IMR-90 (cell line): ENCODE results near the gene PSMB5. TPM values are rescaled to one million over a fixed set of nuclear protein-coding genes. Genes with fewer than 3 reads are reported as not detected.

ENCODE experiments used
- ATAC-seq: fragments of 200-7000 bp; cut with Tn5 transposase; 2 replicates; pipeline ENCODE4 v1.9.1; 2020; ENCODE audit warnings: low read depth, mild to moderate bottlenecking, moderate library complexity
- BruUV-seq: library from RNA; stranded (reverse); fragments of 400-500 nt; replicated peaks from 2 replicates; lab custom pipeline; 2021; lab: Mats Ljungman, UMichigan
- CTCF ChIA-PET: fragments of 300-600 bp; formaldehyde crosslinking; extraction: SDS; loops from one replicate; lab custom pipeline; 2021; ENCODE audit warnings: antibody characterized with exemption; lab: Yijun Ruan, JAX
- POLR2A ChIA-PET: fragments of 300-600 bp; sonication (Branson Sonifier 250); formaldehyde crosslinking; loops from one replicate; lab custom pipeline; 2022; ENCODE audit warnings: antibody characterized with exemption; ENCODE audit not compliant: unreplicated experiment; lab: Charles Lee
- DNase-seq: peaks from one replicate; pipeline ENCODE4 v3.0.0; 2013
- H2AFZ ChIP-seq: replicated peaks from 2 replicates; pipeline ENCODE3; 2013; ENCODE audit warnings: low read length, mild to moderate bottlenecking; ENCODE audit not compliant: poor library complexity
- H2AK5ac ChIP-seq: 2 replicates; pipeline ENCODE4 v1.6.1; 2013; ENCODE audit warnings: low read depth, low read length, inconsistent platforms
- H2AK9ac ChIP-seq: replicated peaks from 2 replicates; pipeline ENCODE3; 2013; ENCODE audit warnings: mild to moderate bottlenecking, low read depth, low read length, moderate library complexity; ENCODE audit not compliant: poor library complexity
- H2BK120ac ChIP-seq: 2 replicates; pipeline ENCODE4 v1.6.1; 2013; ENCODE audit warnings: low read depth, low read length, inconsistent platforms
- H2BK15ac ChIP-seq: 3 replicates; pipeline ENCODE4 v1.6.1; 2013; ENCODE audit warnings: low read depth, low read length, inconsistent platforms
- H2BK20ac ChIP-seq: 2 replicates; pipeline ENCODE4 v1.6.1; 2013; ENCODE audit warnings: low read depth, mild to moderate bottlenecking, inconsistent platforms, low read length, moderate library complexity
- H2BK5ac ChIP-seq: 2 replicates; pipeline ENCODE4 v1.6.1; 2013; ENCODE audit warnings: mild to moderate bottlenecking, low read depth, low read length, inconsistent platforms; ENCODE audit not compliant: poor library complexity, severe bottlenecking
- H3K14ac ChIP-seq: replicated peaks from 2 replicates; pipeline ENCODE4 v1.6.1; 2013; ENCODE audit warnings: low read depth, low read length, inconsistent platforms
- H3K18ac ChIP-seq: 2 replicates; pipeline ENCODE4 v1.6.1; 2013; ENCODE audit warnings: low read depth, low read length, control low read depth
- H3K23ac ChIP-seq: 2 replicates; pipeline ENCODE4 v1.6.1; 2013; ENCODE audit warnings: low read depth, low read length, inconsistent platforms
- H3K27ac ChIP-seq: 2 replicates; pipeline ENCODE4 v1.5.1; 2013; ENCODE audit warnings: mild to moderate bottlenecking, control low read depth, low read length; ENCODE audit not compliant: insufficient read depth
- H3K27me3 ChIP-seq: 2 replicates; pipeline ENCODE4 v1.6.1; 2013; ENCODE audit warnings: low read length; ENCODE audit not compliant: control insufficient read depth, insufficient read depth
- H3K36me3 ChIP-seq: 2 replicates; pipeline ENCODE4 v1.6.1; 2013; ENCODE audit warnings: low read length, mixed read lengths; ENCODE audit not compliant: control insufficient read depth, insufficient read depth
- H3K4ac ChIP-seq: 2 replicates; pipeline ENCODE4 v1.6.1; 2013; ENCODE audit warnings: low read depth, low read length, inconsistent platforms
- H3K4me1 ChIP-seq: 2 replicates; pipeline ENCODE4 v1.6.1; 2013; ENCODE audit warnings: low read length, mixed read lengths; ENCODE audit not compliant: control insufficient read depth, insufficient read depth
- H3K4me2 ChIP-seq: 2 replicates; pipeline ENCODE4 v1.6.1; 2013; ENCODE audit warnings: low read depth, mild to moderate bottlenecking, control low read depth, low read length, moderate library complexity
- H3K4me3 ChIP-seq: 2 replicates; pipeline ENCODE4 v1.5.1; 2013; ENCODE audit warnings: low read depth, mild to moderate bottlenecking, control low read depth, low read length, moderate library complexity; ENCODE audit not compliant: insufficient read depth
- H3K56ac ChIP-seq: 2 replicates; pipeline ENCODE4 v1.6.1; 2013; ENCODE audit warnings: low read length, inconsistent platforms; ENCODE audit not compliant: insufficient read depth; ENCODE audit errors: extremely low read depth
- H3K79me1 ChIP-seq, 2 experiments: 2 replicates each; pipeline ENCODE4 v1.6.1; 2013; ENCODE audit warnings: low read length in 2 of 2, inconsistent platforms in 1 of 2, low read depth in 1 of 2
- H3K9ac ChIP-seq: 2 replicates; pipeline ENCODE4 v1.6.1; 2013; ENCODE audit warnings: low read depth, low read length, control low read depth
- H3K9me1 ChIP-seq: 2 replicates; pipeline ENCODE4 v1.6.1; 2013; ENCODE audit warnings: low read length, inconsistent platforms; ENCODE audit not compliant: insufficient read depth
- H3K9me3 ChIP-seq: 2 replicates; pipeline ENCODE4 v1.6.1; 2013; ENCODE audit warnings: low read length; ENCODE audit not compliant: control insufficient read depth, insufficient read depth
- H4K20me1 ChIP-seq: 2 replicates; pipeline ENCODE4 v1.6.1; 2013; ENCODE audit warnings: low read length, inconsistent platforms; ENCODE audit not compliant: insufficient read depth
- H4K5ac ChIP-seq: 2 replicates; pipeline ENCODE4 v1.6.1; 2013; ENCODE audit warnings: mild to moderate bottlenecking, low read depth, low read length, control low read depth
- H4K8ac ChIP-seq, 2 experiments: 2 replicates each; pipeline ENCODE4 v1.6.1; 2013; ENCODE audit warnings: low read depth in 2 of 2, low read length in 2 of 2, control low read depth in 1 of 2, inconsistent platforms in 1 of 2
- H4K91ac ChIP-seq: 2 replicates; pipeline ENCODE4 v1.6.1; 2013; ENCODE audit warnings: low read depth, low read length, inconsistent platforms; ENCODE audit not compliant: insufficient read depth
- BHLHE40 ChIP-seq: fragments of 150-350 bp; IDR thresholded peaks from 2 replicates; pipeline ENCODE4 v1.6.1; 2016; ENCODE audit warnings: mild to moderate bottlenecking, low read depth, low read length
- CTCF ChIP-seq: conservative IDR thresholded peaks from 2 replicates; pipeline ENCODE4 v1.5.1; 2012; ENCODE audit warnings: mild to moderate bottlenecking, low read depth, low read length, improper control_type of control experiment
- ELK1 ChIP-seq: fragments of 150-350 bp; IDR thresholded peaks from 2 replicates; pipeline ENCODE4 v1.6.1; 2016; ENCODE audit warnings: low read depth, mild to moderate bottlenecking, low read length, moderate library complexity, borderline replicate concordance
- FOS ChIP-seq: fragments of 150-350 bp; IDR thresholded peaks from 2 replicates; pipeline ENCODE4 v1.6.1; 2016; ENCODE audit warnings: low read depth, low read length
- MAZ ChIP-seq: IDR thresholded peaks from 2 replicates; pipeline ENCODE4 v1.6.1; 2012; ENCODE audit warnings: low read depth, mild to moderate bottlenecking, low read length, improper control_type of control experiment, moderate library complexity, borderline replicate concordance
- MXI1 ChIP-seq: IDR thresholded peaks from 2 replicates; pipeline ENCODE4 v1.6.1; 2012; ENCODE audit warnings: low read depth, mild to moderate bottlenecking, low read length, moderate library complexity, borderline replicate concordance
- POLR2A ChIP-seq: IDR thresholded peaks from 2 replicates; pipeline ENCODE4 v1.6.1; 2012; ENCODE audit warnings: mild to moderate bottlenecking, low read depth, low read length
- RAD21 ChIP-seq: IDR thresholded peaks from 2 replicates; pipeline ENCODE4 v1.6.1; 2012; ENCODE audit warnings: low read length, improper control_type of control experiment
- RFX5 ChIP-seq: IDR thresholded peaks from 2 replicates; pipeline ENCODE4 v1.8.0; 2012; ENCODE audit warnings: low read depth, mild to moderate bottlenecking, low read length, moderate library complexity
- WGBS, 2 experiments: methylation state at CpG; one replicate each; pipeline versions ENCODE4 v1.1.5 to v1.1.7; 2013; ENCODE audit warnings: missing lambda C conversion rate in 2 of 2; ENCODE audit not compliant: insufficient read length in 1 of 2; ENCODE audit errors: extremely low coverage in 2 of 2; 5-methylcytosine and 5-hydroxymethylcytosine counted together
- dilution Hi-C: fragments of 300-500 bp; cut with HindIII; formaldehyde crosslinking; loops from one replicate; pipeline ENCODE4 v1.14.3; 2018; ENCODE audit warnings: low sequenced_read_pairs; ENCODE audit not compliant: unreplicated experiment
- in situ Hi-C: fragments of 300-500 bp; cut with MboI; formaldehyde crosslinking; loops from 3 replicates; pipeline ENCODE4 v1.14.3; 2019; ENCODE audit warnings: low sequenced_read_pairs, inconsistent platforms, mixed read lengths
- intact Hi-C: fragments of 100-400 bp; cut with micrococcal nuclease; formaldehyde crosslinking; loops from 2 replicates; pipeline ENCODE4 v1.10.0; 2022
- polyA plus RNA-seq, 3 experiments: library from polyadenylated mRNA; depleted of rRNA; stranded (reverse); fragments of >200 nt; gene quantifications; 2 replicates each; pipeline ENCODE4 v1.2.3, GENCODE V29; 2012; ENCODE audit warnings: low replicate concordance in 1 of 3
- total RNA-seq: library from RNA; depleted of rRNA; stranded (reverse); fragments of >200 nt; gene quantifications from 2 replicates; pipeline ENCODE4 v1.2.3, GENCODE V29; 2012

Gene PSMB5
- total and polyA plus RNA-seq, 2 of the 4 experiments (the other 2 are of a cell fraction) = 310 to 321 TPM

- Histone ChIP-seq H2BK15ac (no peak overlapping the region), H3K4me3 (no peak overlapping the region), H4K91ac (no peak overlapping the region), H3K27ac (no peak overlapping the region), H3K4me1 (peaks cover 4% of the 10 kb centered on the region), H2AK5ac (no peak overlapping the region), H3K27me3 (no peaks in the 10 kb centered on the region; the same call in 1 of the 2 replicates), H2AK9ac (no peak overlapping the region), H3K14ac (no peak overlapping the region), H4K5ac (no peak overlapping the region), H2BK5ac (no peak overlapping the region), H3K79me1 (no peaks in the 10 kb centered on the region), H3K9me3 (no peaks in the 10 kb centered on the region), H2BK20ac (no peak overlapping the region), H2BK120ac (no peak overlapping the region), H2AFZ (no peak overlapping the region), H3K36me3 (no peaks in the 10 kb centered on the region), H3K9ac (no peak overlapping the region), H3K9me1 (no peaks in the 10 kb centered on the region; the same call in 1 of the 2 replicates), H3K4me2 (no peak overlapping the region), H4K8ac (no peak overlapping the region), H3K4ac (no peak overlapping the region), H3K56ac (no peak overlapping the region), H3K23ac (no peak overlapping the region), H4K20me1 (no peaks in the 10 kb centered on the region), H3K18ac (no peak overlapping the region)
- dilution Hi-C loops (no loop called here), in situ Hi-C loops (loop anchor here (5.0 kb wide), 1 partner anchor 60 kb away; no protein-coding TSS in a partner anchor), intact Hi-C loops (no loop called here)
- WGBS, 2 experiments = 80% methylated on average over 6 of the region's 8 CpGs; no CpG with 5 or more reads in 1 of the 2 experiments
- ATAC-seq (no peak), DNase-seq (no peak)
- ChIA-PET CTCF (interaction anchor here (1.2 kb wide), 1 partner anchor 77 kb away, joined by 4 read pairs; no protein-coding TSS in a partner anchor), POLR2A (no interaction called here)
- BruUV-seq = no TSS peak
- TF ChIP-seq RFX5 (no peak), RAD21 (no peak), MXI1 (no peak), MAZ (no peak), CTCF (no peak), FOS (no peak), ELK1 (no peak), POLR2A (no peak), BHLHE40 (no peak)
Measured at GRCh38 chr14:22991852-22992251, 42.8 kb downstream of the PSMB5 start.
